Osteocyte (in vitro differentiated cells): Measurements from ENCODE around the gene TEX10. TPM values are rescaled to one million over a fixed set of nuclear protein-coding genes. Genes with fewer than 3 reads are reported as not detected.
A peak's percentile ranks its signal among the peaks of the same experiment; 100 is the strongest.
"Not testable (repeated sequence)": the region's sequence is repeated elsewhere in the genome, so short reads cannot be mapped to it uniquely, and the experiment has no call there.

Experiments
- DNase-seq: peaks from one replicate; pipeline ENCODE4 v3.0.0; 2021; ENCODE audit warnings: mixed read lengths; ENCODE audit not compliant: unreplicated experiment; ENCODE audit errors: extremely low spot score
- H3K27ac Mint-ChIP-seq: one replicate; pipeline ENCODE4 v1.8.0; 2021; ENCODE audit warnings: mild to moderate bottlenecking, mixed read lengths; ENCODE audit not compliant: unreplicated experiment
- H3K27me3 Mint-ChIP-seq: one replicate; pipeline ENCODE4 v1.8.0; 2021; ENCODE audit warnings: mixed read lengths; ENCODE audit not compliant: unreplicated experiment
- H3K36me3 Mint-ChIP-seq: one replicate; pipeline ENCODE4 v1.8.0; 2021; ENCODE audit warnings: mixed read lengths; ENCODE audit not compliant: unreplicated experiment
- H3K4me1 Mint-ChIP-seq: one replicate; pipeline ENCODE4 v1.8.0; 2021; ENCODE audit warnings: mixed read lengths; ENCODE audit not compliant: unreplicated experiment
- H3K4me3 Mint-ChIP-seq: one replicate; pipeline ENCODE4 v1.8.0; 2021; ENCODE audit warnings: mild to moderate bottlenecking, moderate library complexity, mixed read lengths; ENCODE audit not compliant: unreplicated experiment
- H3K9me3 Mint-ChIP-seq: one replicate; pipeline ENCODE4 v1.8.0; 2021; ENCODE audit warnings: mixed read lengths; ENCODE audit not compliant: unreplicated experiment
- total RNA-seq: library from RNA; stranded (reverse); gene quantifications from 2 replicates; pipeline ENCODE4 v1.2.1, GENCODE V29; 2021
- TF ChIP-seq, protein P1 (sequence below): fragments of 200-600 bp; sonication (generic); IDR thresholded peaks from 2 replicates; pipeline ENCODE4 v1.5.0; 2021; ENCODE audit warnings: antibody characterized with exemption, mild to moderate bottlenecking, moderate library complexity

The TEX10 gene
- total RNA-seq, 1 donor from 2014 or later = 22.5 TPM

DNA sequence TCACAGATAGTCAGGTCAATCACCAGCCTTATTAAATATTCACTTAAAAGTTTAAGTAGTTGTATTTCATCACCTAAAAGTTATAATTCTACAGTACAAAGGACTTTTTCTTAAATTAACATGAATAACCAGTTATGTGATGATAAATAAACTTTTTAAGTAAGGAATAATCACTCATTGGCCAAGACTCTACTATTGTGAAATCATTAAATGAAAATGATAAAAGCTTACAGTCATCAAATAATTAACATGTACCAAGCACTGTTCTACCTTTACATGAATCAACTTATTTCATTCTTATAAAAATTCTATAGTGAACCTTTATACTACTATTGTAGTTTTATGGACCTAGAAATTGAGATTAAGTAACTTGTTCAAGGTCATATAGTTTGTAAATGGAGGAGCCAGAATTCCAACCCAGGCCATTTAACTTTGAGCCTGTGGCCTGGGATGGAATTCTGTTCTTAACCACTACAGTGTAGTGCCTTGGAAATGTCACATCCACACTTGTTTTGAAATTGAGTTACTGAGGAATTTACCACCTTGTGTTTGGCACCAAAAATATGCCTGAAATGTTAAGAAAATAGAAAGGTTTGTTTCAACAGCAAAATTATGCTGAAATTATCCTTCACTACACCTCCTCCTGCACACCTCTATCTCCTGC is 41.4 kb upstream of the TEX10 start:
- TF ChIP-seq, protein P1, sequence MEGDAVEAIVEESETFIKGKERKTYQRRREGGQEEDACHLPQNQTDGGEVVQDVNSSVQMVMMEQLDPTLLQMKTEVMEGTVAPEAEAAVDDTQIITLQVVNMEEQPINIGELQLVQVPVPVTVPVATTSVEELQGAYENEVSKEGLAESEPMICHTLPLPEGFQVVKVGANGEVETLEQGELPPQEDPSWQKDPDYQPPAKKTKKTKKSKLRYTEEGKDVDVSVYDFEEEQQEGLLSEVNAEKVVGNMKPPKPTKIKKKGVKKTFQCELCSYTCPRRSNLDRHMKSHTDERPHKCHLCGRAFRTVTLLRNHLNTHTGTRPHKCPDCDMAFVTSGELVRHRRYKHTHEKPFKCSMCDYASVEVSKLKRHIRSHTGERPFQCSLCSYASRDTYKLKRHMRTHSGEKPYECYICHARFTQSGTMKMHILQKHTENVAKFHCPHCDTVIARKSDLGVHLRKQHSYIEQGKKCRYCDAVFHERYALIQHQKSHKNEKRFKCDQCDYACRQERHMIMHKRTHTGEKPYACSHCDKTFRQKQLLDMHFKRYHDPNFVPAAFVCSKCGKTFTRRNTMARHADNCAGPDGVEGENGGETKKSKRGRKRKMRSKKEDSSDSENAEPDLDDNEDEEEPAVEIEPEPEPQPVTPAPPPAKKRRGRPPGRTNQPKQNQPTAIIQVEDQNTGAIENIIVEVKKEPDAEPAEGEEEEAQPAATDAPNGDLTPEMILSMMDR = no peak
- Mint-ChIP-seq H3K27me3 (no peaks in the 10 kb centered on the region), H3K9me3 (no peaks in the 10 kb centered on the region), H3K4me1 (peaks cover 3% of the 10 kb centered on the region), H3K36me3 (no peaks in the 10 kb centered on the region), H3K27ac (no peak overlapping the region), H3K4me3 (no peak overlapping the region)
- DNase-seq = no peak

DNA sequence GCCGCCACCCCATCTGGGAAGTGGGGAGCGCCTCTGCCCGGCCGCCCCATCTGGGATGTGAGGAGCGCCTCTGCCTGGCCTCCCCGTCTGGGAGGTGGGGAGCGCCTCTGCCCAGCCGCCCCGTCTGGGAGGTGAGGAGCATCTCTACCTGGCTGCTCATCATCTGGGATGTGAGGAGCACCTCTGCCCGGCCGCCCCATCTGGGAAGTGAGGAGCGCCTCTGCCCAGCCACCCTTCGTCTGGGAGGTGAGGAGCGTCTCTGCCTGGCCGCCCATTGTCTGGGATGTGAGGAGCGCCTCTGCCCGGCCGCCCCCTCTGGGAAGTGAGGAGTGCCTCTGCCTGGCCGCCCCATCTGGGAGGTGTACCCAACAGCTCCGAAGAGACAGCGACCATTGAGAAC is 40.2 kb upstream of the TEX10 start:
- H3K4me1 Mint-ChIP-seq, H3K4me3 Mint-ChIP-seq, H3K27me3 Mint-ChIP-seq, DNase-seq, H3K9me3 Mint-ChIP-seq, H3K27ac Mint-ChIP-seq, H3K36me3 Mint-ChIP-seq: not testable (repeated sequence)

DNA sequence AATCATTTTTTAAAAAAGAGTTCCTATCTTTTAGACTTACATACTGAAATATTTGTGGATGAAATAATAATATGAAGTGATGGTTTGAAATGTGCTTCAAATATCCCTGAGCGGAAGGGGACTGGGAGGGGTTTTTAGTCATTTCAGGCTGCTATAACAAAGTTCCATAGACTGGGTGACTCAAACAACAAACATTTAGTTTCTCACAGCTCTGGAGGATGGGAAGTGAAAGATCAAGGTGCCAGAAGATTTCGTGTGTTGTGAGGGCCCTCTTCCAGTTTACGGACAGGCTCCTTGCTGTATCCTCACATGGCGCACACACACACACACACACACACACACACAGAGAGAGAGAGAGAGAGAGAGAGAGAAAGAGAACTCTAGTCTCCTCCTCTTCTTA is 27.1 kb upstream of the TEX10 start:
- peak overlapping the region; percentile 96 for H3K27ac Mint-ChIP-seq

DNA sequence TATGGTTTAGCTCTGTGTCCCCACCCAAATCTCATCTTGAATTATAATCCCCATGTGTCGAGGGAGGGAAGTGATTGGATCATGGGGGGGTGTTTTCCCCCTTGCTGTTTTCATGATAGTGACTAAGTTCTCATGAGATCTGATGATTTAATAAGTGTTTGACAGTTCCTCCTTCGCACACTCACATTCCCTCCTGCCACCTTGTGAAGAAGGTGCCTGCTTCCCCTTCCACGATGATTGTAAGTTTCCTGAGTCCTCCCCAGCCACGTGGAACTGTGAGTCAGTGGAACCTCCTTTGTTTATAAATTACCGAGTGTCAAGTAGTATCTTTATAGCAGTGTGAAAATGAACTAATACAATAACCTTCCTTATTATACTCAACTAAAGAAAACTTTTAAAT is 24.3 kb upstream of the TEX10 start:
- TF ChIP-seq, protein P1 = no peak
- DNase-seq = no peak
- Mint-ChIP-seq H3K4me3 (no peak overlapping the region), H3K9me3 (no peaks in the 10 kb centered on the region), H3K36me3 (no peaks in the 10 kb centered on the region), H3K4me1 (peaks cover 19% of the 10 kb centered on the region), H3K27me3 (no peaks in the 10 kb centered on the region), H3K27ac (no peak overlapping the region)

More for the DNA sequence above, 27.1 kb upstream of the TEX10 start:
- Mint-ChIP-seq H3K9me3 (peaks cover 5% of the 10 kb centered on the region), H3K27me3 (no peaks in the 10 kb centered on the region), H3K36me3 (peaks cover 6% of the 10 kb centered on the region), H3K4me3 (no peak overlapping the region), H3K4me1 (peaks cover 19% of the 10 kb centered on the region)
- DNase-seq = no peak
- TF ChIP-seq, protein P1 = no peak

DNA sequence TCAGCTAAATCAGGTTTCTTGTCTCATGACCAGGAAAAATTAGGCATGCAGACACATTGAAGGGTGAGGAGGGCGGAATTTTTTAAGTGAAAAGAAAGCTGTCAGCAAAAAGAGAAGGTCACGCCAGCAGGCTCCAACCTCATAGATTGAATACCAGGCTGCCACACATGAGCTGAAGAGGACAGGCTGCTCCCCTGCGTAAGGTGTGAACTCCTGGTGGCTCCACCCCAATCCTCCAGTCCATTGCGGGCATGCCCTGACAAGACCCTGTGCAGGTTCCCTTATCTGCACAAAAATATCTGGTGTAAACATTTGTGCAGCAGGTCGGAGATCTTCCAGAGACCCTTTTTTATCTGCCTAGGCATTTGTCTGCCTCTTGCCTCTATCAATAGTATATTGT is 22.9 kb upstream of the TEX10 start:
- Mint-ChIP-seq H3K9me3 (no peaks in the 10 kb centered on the region), H3K4me3 (no peak overlapping the region), H3K4me1 (peaks cover 19% of the 10 kb centered on the region), H3K27me3 (no peaks in the 10 kb centered on the region), H3K36me3 (no peaks in the 10 kb centered on the region), H3K27ac (no peak overlapping the region)
- TF ChIP-seq, protein P1 = no peak
- DNase-seq = no peak
